Activated naive CD4-positive, alpha-beta T cell treated with Interleukin-2 at 50 U/mL for 16 hours (primary cell): Measurements from ENCODE around the gene SLC2A2.

Source experiments
- DNase-seq: peaks from one replicate; pipeline ENCODE4 v3.0.0-alpha.2; 2020

SLC2A2 gene

DNA sequence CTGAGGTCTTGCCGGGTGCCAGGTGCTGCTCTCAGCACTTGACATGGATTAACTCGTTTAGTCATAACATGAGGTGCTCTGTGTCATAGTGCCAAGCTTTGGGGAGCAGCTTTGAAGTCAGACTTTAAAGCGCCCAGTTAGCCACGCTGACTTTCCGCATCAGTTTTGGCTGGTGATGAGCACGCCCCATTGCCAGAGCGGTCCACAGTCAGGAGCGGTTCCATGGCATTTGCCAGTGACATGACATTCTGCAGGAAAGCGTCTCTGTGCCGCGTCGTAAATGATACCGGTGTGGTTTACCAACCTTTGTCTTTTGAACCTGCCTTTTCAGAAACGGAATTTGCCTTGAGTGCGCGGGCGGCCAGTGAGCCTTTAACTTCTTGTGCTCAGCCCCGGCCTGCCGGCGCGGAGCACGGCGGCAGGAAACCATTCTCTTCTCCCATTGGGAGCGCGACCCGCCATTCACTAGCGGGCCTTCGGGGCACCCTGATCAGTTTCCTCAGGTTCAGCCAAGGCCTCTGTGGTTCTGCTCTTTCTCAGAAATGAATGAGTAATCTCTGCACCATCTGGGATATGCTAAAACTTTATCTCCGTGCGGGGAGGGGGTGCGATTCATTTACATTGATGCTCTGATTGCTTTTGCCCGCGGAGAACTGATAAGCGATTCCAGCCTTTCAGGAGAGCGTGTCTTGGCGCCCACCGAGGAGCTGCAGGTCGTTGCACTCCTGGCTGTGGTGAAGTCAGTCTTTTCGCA, 1.7 kb upstream of the SLC2A2 start:
- peak; percentile 48 for DNase-seq

DNA sequence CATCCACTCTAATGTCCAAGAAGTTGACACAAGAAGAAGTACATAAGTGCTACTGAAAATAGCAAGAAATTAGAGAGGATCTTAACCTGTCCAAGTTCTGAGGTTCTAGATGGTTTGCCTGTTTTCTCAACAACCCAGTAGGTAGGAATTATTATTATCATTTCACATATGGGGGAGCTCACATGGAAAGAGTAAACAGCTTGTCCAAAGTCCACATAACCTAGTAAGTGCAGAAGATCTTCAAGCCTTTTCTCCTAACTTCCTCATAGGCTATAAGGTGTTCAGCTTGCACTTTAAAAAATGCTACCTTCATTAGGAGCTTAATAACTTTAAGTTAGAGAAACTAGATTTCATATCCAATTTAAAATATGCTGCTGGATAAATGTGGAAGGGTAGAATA, 3.0 kb downstream of the SLC2A2 start:
- DNase-seq = no peak

DNA sequence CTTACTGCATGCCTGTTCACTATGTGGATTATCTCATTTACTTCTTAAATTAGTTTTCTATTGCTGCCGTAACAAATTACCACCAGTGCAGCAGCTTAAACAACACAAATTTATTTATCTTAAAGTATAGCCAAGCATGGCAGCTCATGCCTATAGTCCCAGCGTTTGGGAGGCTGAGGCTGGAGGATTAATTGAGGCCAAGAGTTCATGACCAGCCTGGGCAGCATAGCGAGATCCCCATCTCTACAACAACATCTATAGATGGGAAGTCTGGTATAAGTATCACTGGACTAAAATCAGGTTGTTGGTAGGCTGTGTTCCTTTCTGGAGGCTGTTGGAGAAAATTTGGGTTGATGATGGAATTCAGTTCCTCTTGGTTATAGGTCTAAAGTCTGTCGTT, 5.1 kb downstream of the SLC2A2 start:
- DNase-seq = no peak

DNA sequence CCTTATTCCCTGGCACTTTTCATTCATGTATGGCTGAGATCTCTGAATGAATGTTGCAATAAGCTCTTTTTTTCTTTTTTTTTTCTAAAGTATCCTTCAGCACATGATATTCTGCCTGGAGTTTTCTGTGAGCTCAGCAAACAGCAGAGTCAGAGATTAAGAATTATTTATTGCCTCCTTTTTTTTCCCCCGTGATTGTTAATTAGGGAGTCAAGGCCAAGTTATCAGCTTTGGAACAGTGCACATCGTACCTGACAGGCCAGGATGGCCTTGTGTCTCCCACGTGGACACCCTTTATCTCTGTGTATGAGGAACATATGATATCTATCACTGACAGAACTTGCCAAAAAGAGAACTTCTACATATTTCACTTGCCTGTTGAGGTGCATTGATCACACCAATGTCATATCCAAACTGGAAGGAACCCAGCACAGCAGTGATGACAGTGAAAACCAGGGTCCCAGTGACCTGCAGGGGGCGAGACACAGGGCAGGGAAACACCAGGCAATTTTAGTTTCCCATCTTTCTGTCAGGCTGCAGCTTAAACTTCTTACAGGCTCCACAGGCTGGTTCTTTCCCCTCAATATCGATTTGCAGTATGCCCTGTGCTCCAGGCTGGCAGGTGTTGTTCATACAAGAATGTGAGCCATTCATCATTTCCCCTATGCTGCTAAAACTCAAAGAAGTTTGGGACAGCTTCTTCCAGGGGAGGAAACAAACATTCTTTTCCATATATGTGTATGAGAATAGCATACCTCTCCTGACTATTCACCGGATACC, 8.2 kb downstream of the SLC2A2 start:
- no peak for DNase-seq

DNA sequence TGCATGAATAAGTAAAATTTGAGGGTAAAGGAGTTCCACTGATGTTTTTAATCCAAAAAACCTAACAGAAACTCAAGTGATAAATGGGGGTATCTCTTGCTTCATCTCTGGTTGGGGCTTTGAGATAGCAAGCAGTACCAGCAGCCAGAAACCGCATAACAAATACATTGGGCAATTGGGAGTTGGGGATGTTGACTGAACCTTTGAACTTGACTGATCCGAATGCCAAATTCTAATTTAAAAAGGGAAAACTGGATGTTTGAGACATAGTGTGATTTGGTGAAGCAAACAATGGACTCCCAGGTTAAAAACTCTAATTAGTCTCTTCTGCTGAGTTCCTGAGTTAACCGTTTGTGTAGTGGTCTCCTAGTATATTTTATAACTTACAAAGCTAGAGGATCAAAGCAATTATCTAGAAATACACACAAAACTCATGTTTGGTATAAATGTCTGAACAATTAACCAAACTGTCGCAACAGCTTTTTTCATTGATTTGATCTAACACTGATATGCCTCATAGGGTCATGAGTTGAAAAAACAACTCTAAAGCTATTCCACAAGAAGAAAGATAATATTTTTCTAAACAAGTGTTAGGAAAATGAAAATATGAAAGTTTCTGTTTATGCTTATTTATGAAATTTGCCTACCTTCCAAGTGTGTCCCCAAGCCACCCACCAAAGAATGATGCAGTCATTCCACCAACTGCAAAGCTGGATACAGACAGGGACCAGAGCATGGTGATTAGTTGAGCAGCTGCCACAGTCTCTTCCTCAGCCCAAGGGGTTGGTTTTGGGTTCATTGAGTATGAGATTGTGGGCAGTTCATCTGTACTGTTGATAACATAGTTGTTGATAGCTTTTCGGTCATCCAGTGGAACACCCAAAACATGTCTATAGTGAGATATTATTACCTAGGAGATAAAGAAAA, 12.4 kb downstream of the SLC2A2 start:
- DNase-seq = no peak

DNA sequence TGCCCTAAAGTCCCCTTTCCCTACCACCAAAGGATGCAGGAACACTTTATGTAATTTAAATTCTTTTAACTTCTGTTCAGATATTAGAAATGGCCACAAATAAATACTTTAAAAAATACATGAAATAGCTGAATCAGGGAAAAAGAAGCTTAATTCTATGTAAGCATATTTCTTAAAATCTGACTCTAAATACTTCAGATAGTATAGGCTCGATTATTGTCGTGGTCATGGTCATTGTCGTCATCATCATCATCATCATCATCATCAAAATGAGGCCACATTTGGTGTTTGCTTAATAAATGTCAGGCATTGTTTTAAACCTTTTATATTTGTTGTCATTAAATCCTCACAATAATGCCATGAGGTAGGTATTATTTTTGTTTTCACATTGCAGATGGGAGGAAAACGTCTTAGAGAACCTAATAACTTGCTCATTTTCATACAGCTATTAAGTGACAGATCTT, 14.6 kb downstream of the SLC2A2 start:
- no peak for DNase-seq

DNA sequence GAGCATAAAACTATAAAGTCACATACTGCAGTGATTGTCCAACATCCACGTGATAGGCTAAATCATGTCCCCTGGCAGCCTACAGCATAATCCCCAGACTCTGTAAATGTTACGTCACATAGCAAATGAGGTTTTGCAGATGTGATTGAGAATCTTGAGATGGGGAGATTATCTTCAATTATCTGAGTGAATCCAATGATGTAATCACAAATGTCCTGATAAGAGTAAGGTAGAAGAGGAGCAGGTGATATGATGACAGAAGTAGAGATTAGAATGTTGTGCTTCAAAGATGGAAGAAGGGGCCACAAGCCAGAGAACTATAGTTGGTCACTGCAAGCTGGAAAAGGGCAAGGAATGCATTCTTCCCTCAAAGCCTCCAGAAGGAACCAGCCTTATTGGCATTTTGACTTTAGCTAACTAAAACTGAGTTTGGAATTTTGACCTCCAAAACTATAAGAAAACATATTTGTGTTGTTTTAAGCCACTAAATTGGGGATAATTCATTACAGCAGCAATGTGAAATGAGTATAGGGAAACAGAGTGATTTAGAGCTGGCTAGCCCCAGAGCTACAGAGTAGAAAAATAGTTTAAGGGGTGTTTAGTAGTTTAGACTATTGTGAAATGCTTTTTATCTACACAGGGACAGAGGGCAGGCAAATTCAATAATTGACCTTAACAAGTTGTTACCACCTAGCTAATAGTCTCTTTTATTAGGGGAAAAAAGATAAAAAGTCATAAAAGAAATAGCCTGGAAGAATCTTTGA, 15.2 kb downstream of the SLC2A2 start:
- DNase-seq = no peak

DNA sequence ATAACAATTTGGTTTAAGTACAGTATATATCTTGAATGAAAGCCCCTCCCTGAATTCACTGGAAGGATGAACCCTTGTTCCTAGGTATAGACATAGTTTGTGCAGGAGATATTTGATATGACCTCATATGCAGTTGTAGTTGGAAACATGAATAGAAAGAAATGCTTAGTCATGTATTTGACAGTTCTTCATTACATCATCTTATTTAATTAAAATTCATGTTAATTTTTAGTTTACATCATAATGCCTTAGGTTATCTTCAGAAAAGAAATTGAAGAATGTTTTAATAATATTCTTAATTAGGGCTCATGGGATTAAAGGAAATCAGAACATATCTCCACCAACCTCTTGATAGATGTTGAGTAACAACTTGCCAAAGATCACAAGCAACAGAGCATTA, 19.2 kb downstream of the SLC2A2 start:
- DNase-seq = no peak

DNA sequence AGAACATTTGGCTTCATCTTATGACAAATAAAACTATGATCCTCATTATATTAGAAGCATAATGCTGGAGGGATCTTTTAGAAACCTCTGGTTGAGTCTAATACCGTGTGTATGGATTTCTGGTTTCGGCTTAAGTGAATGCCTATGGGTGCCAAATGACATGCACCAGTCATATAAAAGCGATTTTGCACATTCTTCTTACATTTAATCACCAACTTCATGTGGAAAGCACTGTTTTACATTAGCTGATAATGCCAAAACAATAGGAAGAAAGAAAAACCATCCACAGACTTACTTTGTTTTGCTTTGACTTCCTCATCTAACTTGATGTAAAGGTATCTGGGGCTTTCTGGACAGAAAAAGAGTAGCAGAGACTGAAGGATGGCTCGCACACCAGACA, 20.9 kb downstream of the SLC2A2 start:
- no peak for DNase-seq

DNA sequence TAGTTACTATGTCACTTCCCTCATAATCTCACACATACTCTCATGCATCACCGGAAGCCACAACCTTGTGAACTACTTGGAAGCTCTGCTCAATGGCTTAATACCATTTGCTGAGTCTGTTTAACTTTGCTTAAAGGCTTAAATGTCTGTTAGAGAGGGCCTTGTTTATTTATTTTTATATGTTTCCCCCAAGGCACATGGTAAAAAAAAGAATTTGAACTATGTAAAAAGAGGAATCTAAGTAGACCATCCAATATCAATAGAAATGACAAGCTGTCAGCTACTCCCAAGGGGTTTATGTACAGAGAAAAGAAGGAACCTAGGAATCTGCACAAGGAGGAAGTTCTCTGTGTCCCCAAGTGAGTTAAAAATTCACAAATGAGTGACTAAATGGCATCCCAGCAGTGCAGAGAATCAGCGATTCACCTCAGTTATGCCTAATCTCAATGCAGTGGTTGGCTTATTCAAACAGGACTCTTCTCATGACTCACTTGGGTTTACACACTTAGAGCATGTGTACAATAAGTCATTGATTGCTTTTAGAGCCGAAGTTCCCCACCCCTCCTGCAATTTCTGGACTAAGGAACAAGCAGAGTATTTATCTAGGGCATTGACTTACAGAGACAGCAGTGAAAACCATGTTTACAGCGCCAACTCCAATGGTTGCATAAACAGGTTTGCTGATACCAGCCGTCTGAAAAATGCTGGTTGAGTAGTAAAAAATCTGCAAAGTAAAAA, 24.4 kb downstream of the SLC2A2 start:
- no peak for DNase-seq

DNA sequence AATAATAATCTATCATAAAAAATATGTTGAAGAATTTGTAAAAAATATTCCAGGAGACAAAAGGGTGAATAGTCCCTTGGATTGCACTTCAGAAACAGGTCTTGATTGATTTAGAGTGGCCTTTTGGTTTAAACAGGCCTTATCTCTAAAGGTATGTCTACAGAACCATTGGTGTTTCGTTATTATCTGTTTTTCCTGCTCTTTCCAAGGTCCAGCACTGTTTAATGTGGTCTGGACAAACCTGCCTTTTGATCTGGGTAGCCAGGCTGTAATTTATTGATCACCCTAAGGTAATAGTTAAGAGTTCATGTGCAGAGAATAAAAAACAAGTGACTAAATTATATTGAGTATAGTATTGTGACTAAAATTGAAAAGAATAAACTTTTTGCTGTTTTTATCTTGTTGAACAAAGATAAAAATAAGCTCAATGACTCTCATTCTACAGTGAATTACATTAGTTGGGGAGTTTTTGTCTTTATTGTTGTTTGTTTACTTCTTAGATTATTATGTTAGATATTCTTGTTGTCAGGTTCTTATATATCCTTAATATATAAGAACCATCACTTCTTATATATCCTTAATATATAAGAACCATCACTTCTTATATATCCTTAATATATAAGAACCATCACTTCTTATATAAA, 25.1 kb downstream of the SLC2A2 start:
- no peak for DNase-seq

DNA sequence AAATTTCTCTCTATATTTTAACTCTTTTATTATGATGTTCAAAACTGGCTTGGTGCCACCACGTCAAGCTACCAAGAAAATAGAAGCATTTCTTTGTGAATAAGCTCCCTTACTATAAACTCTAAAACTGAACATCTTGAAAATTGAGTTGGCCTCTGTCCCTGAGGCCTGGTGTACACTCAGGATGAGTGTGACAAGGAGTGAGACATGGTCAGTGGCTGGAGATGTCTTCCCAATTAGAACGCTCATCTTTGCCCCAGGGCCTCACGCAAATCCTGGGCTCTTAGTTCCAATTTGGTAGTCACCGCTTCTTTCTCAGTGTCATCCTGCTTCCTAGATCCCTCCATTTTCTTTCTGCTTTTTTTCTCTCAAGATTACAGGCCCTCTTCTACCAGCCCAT, 26.2 kb downstream of the SLC2A2 start:
- DNase-seq = no peak

DNA sequence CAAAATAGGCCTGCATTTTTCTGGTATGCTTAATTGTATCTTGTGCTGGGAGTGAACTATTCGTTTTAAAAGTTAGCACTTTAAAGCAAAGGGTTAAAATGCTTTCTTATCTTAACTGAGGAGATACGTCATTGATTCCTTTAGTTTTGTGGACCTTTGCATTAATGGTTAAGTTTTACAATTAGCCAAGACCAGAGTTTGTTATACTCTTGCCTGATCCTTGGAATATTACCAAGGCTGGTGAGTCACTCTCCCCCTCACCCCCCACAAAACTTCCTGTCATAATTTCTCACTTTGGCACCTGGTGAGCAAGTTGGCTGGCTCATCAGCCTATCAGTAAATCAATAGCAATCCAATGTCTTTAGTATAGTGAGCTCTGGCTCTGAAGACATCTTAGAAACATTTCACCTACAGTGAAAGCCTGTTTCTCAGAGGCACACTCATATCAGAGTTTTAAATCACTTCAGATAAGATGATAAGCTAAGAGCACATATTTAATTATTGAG, 26.7 kb downstream of the SLC2A2 start:
- DNase-seq = no peak

DNA sequence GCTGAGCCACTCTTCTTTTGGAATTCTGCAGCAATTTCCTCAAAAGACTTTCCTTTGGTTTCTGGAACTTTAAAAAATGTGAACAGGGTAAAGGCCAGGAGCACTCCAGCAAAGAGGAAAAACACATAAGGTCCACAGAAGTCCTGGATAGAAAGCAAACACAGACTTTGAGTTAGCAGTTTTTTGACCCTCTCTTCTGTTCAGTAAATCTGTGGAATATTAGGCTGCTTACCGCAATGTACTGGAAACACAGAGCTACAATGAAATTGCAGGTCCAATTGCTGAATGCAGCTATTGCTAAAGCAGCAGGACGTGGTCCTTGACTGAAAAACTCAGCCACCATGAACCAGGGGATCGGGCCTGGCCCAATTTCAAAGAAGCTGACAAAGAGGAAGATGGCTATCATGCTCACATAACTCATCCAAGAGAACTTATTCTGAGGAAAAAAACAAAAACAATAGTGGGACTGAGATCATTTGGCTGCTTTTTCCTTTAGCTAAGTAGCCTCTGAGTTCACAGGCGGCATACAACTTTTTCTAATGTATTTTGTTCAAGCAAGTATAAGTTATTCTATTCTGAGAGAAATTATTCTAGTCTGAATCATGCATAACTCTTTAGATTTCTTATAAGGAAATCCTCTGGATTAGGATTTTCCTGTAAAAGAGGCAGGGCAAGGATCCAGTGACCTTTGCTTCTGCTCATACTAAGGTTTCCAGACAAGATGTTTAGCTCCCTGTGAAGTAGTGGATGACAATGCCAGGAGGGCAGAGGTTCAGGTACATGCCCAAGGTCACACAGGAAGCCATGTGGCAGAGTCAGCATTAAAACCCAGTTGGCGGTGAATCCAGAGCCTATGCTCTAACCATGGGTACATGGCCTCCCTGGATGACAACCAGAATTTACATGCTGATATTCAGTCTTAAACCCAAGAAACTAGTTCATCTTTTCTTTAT, 28.3 kb downstream of the SLC2A2 start:
- no peak for DNase-seq

DNA sequence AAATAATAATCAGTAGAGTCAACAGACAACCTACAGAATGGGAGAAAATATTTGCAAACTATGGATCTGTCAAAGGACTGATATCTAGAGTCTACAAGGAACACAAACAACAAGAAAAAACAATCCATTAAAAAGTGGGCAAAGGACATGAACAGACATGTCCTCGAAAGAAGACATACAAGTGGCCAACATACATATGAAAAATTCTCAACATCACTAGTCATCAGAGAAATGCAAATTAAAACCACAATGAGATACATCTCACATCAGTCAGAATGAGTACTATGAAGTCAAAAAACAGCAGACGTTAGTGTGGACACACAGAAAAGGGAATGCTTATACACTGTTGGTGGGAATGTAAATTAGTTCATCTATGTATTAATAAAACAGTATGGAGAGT, 33.7 kb downstream of the SLC2A2 start:
- DNase-seq = no peak

DNA sequence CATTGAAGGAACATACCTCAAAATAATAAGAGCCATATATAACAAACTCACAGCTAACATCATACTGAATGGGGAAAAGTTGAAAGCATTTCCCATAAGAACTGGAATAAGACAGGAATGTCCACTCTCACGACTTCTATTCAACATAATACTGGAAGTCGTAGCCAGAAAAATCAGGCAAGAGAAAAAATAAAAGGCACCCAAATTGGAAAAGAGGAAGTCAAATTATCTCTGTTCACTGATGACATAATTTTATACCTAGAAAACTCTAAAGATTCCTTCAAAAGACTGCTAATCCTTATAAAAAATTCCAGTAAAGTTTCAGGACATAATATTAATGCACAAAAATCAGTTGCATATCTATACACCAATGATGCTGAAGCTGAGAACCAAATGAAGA, 34.9 kb downstream of the SLC2A2 start:
- DNase-seq = no peak

DNA sequence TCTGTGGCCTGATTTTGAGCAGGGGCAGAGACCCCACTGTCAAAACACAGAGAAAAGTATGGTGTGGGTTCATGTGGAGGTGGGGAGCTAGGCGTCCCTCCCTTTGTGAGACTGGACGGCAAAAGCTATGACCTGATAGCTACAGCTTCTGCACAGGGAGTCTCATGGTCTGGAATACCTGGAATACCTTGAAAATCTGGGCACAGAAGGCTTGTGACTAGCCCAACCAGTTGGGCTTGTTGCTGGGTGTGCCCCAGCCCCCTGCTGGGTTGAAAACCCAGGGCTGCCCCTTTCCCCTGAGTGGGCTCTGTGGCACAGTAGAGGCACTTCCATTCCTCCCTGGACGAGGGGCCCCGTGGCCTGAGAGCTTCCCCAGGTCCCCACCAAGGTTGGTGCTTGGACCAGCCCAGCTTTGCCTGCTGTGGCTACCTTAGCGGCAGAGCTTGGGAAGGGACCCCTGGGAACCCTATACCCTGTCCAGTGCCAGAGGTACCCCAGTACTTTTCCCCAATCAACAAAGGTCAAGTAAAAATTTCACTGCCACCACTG, 37.3 kb downstream of the SLC2A2 start:
- DNase-seq = no peak

DNA sequence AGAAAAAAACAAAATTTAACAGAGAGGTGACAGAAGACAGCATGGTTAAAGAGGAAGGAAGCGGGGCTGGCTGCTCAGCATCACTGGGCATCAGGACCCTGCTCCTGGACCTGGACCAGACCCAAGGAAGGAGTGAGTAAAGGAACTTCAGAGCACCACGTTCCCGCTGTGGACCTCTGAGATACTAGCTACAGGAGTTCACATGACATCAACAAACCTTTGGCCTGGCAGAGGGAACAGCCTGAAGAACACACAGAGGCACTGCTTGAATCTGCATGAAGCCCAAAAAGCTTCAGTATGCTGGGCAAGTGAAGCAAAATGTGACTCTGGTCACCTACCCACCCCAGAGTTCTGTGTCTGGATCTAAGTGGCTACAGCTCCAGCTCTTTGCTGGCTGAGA, 38.1 kb downstream of the SLC2A2 start:
- DNase-seq = no peak

DNA sequence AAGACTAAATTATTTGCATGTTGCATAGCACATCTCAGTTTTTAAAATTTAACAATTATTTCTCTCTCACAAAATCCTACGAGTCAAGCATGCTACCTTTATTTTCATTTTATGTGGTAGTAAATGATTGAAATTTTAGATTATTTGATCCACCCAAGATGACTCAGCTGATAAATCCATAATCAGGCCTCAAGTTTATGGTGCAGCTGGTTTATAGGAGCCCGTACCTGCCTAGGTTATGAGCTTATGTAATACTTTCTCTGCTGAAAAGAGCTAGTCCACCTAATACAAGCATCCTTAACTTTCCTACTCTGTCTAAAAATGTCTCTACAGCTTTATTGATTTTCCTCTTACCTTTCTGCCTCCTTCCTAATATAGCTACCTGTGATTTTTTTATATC, 41.2 kb downstream of the SLC2A2 start:
- no peak for DNase-seq

DNA sequence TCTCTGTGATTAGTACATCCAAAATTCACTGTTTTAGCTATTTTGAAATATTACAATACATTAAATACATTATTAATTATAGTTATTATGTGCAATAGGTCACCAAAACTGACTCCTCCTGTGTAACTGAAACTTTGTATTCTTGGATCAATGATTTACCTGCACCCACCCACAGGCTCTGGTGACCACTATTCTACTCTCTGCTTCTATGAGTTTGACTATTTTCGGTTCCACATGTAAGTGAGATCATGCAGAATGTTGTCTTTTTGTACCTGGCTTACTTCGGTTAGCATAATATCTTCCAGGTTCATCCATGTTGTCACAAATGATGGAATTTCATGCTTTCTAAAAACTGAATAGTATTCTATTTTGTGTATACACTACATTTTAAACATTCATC, 43.8 kb downstream of the SLC2A2 start:
- DNase-seq = no peak
